ENCODE measurements around the gene ATRNL1. TPM values are rescaled to one million over a fixed set of nuclear protein-coding genes. Genes with fewer than 3 reads are reported as not detected.

The ATRNL1 gene
- total and polyA plus RNA-seq, 4 donors: 0.40 to 26.9 (median 5.3) TPM

DNA sequence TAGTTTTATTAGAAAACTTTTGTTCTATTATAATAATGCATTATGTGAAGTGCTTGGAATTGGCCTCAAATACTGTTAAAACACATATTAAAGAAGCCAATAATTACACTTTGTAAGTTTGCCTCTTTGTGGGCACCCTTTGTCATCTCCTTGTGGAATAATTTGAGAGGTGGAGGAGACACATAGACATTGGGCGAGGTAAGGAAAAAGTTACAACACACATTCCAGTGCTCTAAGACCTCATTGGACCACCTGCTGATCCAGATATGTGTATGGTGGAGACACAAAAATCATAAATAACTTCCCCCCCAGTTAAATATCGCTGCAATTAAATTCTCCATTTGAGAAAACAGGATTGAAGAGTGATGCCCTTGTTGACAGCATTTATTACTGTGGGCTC is 668.0 kb downstream of the ATRNL1 start:
- Histone ChIP-seq H3K27ac (ENCODE audit: low read depth in 1 of 2, low read length in 2 of 2) (no peak overlapping the region), H3K27me3 (ENCODE audit: control insufficient read depth in 4 of 4, insufficient read depth in 4 of 4, low read length in 3 of 4) (no peaks in the 10 kb centered on the region), H3K36me3 (ENCODE audit: control insufficient read depth in 4 of 4, insufficient read depth in 3 of 4, low read depth in 1 of 4, low read length in 3 of 4) (no peaks in the 10 kb centered on the region), H3K9ac (ENCODE audit: low read depth in 1 of 2, low read length in 2 of 2) (no peak overlapping the region), H3K4me3 (ENCODE audit: low read depth in 1 of 3, low read length in 3 of 3) (no peak overlapping the region), H3K4me1 (ENCODE audit: control insufficient read depth in 4 of 4, insufficient read depth in 4 of 4, low read length in 3 of 4) (no peaks in the 10 kb centered on the region), H3K9me3 (ENCODE audit: control insufficient read depth in 4 of 4, low read length in 3 of 4) (no peaks in the 10 kb centered on the region)
- no peak for DNase-seq (ENCODE audit: low spot score)
- 52% methylated on average over 2 of the region's 2 CpGs for WGBS
- no peak for TF ChIP-seq YY1 (IDR thresholded peaks at IDR 0.05)
- TF ChIP-seq TAF1 (conservative IDR thresholded peaks at IDR 0.05): no peak
- no peak for TF ChIP-seq RXRA (IDR thresholded peaks at IDR 0.05)
- TF ChIP-seq GABPA (IDR thresholded peaks at IDR 0.05 in 1 of 2, conservative IDR thresholded peaks at IDR 0.05 in 1 of 2): no peak
- TF ChIP-seq RAD21 (IDR thresholded peaks at IDR 0.05): no peak
- no peak for TF ChIP-seq JUND (IDR thresholded peaks at IDR 0.05)
- TF ChIP-seq, protein P1, sequence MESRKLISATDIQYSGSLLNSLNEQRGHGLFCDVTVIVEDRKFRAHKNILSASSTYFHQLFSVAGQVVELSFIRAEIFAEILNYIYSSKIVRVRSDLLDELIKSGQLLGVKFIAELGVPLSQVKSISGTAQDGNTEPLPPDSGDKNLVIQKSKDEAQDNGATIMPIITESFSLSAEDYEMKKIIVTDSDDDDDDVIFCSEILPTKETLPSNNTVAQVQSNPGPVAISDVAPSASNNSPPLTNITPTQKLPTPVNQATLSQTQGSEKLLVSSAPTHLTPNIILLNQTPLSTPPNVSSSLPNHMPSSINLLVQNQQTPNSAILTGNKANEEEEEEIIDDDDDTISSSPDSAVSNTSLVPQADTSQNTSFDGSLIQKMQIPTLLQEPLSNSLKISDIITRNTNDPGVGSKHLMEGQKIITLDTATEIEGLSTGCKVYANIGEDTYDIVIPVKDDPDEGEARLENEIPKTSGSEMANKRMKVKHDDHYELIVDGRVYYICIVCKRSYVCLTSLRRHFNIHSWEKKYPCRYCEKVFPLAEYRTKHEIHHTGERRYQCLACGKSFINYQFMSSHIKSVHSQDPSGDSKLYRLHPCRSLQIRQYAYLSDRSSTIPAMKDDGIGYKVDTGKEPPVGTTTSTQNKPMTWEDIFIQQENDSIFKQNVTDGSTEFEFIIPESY (IDR thresholded peaks at IDR 0.05): no peak
- TF ChIP-seq, protein P2, sequence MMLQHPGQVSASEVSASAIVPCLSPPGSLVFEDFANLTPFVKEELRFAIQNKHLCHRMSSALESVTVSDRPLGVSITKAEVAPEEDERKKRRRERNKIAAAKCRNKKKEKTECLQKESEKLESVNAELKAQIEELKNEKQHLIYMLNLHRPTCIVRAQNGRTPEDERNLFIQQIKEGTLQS (IDR thresholded peaks at IDR 0.05): no peak
- TF ChIP-seq HNF4A (conservative IDR thresholded peaks at IDR 0.05): no peak
- TF ChIP-seq, protein P3, sequence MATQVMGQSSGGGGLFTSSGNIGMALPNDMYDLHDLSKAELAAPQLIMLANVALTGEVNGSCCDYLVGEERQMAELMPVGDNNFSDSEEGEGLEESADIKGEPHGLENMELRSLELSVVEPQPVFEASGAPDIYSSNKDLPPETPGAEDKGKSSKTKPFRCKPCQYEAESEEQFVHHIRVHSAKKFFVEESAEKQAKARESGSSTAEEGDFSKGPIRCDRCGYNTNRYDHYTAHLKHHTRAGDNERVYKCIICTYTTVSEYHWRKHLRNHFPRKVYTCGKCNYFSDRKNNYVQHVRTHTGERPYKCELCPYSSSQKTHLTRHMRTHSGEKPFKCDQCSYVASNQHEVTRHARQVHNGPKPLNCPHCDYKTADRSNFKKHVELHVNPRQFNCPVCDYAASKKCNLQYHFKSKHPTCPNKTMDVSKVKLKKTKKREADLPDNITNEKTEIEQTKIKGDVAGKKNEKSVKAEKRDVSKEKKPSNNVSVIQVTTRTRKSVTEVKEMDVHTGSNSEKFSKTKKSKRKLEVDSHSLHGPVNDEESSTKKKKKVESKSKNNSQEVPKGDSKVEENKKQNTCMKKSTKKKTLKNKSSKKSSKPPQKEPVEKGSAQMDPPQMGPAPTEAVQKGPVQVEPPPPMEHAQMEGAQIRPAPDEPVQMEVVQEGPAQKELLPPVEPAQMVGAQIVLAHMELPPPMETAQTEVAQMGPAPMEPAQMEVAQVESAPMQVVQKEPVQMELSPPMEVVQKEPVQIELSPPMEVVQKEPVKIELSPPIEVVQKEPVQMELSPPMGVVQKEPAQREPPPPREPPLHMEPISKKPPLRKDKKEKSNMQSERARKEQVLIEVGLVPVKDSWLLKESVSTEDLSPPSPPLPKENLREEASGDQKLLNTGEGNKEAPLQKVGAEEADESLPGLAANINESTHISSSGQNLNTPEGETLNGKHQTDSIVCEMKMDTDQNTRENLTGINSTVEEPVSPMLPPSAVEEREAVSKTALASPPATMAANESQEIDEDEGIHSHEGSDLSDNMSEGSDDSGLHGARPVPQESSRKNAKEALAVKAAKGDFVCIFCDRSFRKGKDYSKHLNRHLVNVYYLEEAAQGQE (IDR thresholded peaks at IDR 0.05): no peak
- TF ChIP-seq FOXA1 (IDR thresholded peaks at IDR 0.05): no peak
- TF ChIP-seq, protein P4, sequence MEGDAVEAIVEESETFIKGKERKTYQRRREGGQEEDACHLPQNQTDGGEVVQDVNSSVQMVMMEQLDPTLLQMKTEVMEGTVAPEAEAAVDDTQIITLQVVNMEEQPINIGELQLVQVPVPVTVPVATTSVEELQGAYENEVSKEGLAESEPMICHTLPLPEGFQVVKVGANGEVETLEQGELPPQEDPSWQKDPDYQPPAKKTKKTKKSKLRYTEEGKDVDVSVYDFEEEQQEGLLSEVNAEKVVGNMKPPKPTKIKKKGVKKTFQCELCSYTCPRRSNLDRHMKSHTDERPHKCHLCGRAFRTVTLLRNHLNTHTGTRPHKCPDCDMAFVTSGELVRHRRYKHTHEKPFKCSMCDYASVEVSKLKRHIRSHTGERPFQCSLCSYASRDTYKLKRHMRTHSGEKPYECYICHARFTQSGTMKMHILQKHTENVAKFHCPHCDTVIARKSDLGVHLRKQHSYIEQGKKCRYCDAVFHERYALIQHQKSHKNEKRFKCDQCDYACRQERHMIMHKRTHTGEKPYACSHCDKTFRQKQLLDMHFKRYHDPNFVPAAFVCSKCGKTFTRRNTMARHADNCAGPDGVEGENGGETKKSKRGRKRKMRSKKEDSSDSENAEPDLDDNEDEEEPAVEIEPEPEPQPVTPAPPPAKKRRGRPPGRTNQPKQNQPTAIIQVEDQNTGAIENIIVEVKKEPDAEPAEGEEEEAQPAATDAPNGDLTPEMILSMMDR (IDR thresholded peaks at IDR 0.05; ENCODE audit: low read depth, low read length, missing input control): no peak
- TF ChIP-seq, protein P5, sequence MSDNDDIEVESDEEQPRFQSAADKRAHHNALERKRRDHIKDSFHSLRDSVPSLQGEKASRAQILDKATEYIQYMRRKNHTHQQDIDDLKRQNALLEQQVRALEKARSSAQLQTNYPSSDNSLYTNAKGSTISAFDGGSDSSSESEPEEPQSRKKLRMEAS (IDR thresholded peaks at IDR 0.05): no peak
- TF ChIP-seq NR2F2 (IDR thresholded peaks at IDR 0.05): no peak
- no peak for TF ChIP-seq FOXA2 (IDR thresholded peaks at IDR 0.05)
- TF ChIP-seq SP1 (IDR thresholded peaks at IDR 0.05): no peak
- no peak for TF ChIP-seq HNF4G (IDR thresholded peaks at IDR 0.05)
- TF ChIP-seq EGR1 (IDR thresholded peaks at IDR 0.05; ENCODE audit: low read depth in 2 of 2): no peak

Measured in liver (tissue), 9 donors.